OCI-LY7 (cell line): ENCODE data around the gene PIGM. TPM values are rescaled to one million over a fixed set of nuclear protein-coding genes. Genes with fewer than 3 reads are reported as not detected.

Experiments
- BruUV-seq: library from RNA; stranded (reverse); fragments of 400-500 nt; replicated peaks from 2 replicates; lab custom pipeline; 2021; lab: Mats Ljungman, UMichigan
- CTCF ChIA-PET: fragments of 300-600 bp; sonication (Branson Sonifier 250); formaldehyde crosslinking; loops from one replicate; lab custom pipeline; 2022; ENCODE audit warnings: antibody characterized with exemption; ENCODE audit not compliant: unreplicated experiment; lab: Charles Lee
- POLR2A ChIA-PET: fragments of 300-600 bp; sonication (Branson Sonifier 250); formaldehyde crosslinking; loops from one replicate; lab custom pipeline; 2022; ENCODE audit warnings: antibody characterized with exemption; lab: Charles Lee
- DNase-seq: peaks from one replicate; pipeline ENCODE4 v3.0.0-alpha.2; 2015; ENCODE audit warnings: low spot score
- H2AFZ ChIP-seq: fragments of 200-600 bp; sonication (generic), shearing (Covaris generic); 2 replicates; pipeline ENCODE4 v1.6.1; 2014; ENCODE audit warnings: mild to moderate bottlenecking, antibody characterized with exemption, low read length, moderate library complexity
- H3K27ac ChIP-seq: fragments of 200-600 bp; sonication (generic); 2 replicates; pipeline ENCODE4 v1.5.1; 2014; ENCODE audit warnings: mixed run types, low read depth, mild to moderate bottlenecking, moderate library complexity, low read length, inconsistent platforms; ENCODE audit not compliant: poor library complexity, severe bottlenecking
- H3K36me3 ChIP-seq: fragments of 200-600 bp; sonication (generic); 2 replicates; pipeline ENCODE4 v1.6.1; 2014; ENCODE audit warnings: mild to moderate bottlenecking, antibody characterized with exemption, low read length, moderate library complexity, mixed read lengths; ENCODE audit not compliant: insufficient read depth
- H3K4me1 ChIP-seq: fragments of 200-600 bp; sonication (generic); 2 replicates; pipeline ENCODE4 v1.5.1; 2014; ENCODE audit warnings: mild to moderate bottlenecking, low read length; ENCODE audit not compliant: insufficient read depth, poor library complexity, severe bottlenecking
- H3K4me2 ChIP-seq: fragments of 200-600 bp; sonication (generic); 2 replicates; pipeline ENCODE4 v1.6.1; 2014; ENCODE audit warnings: mild to moderate bottlenecking, low read length
- H3K4me3 ChIP-seq: fragments of 200-600 bp; sonication (generic); 2 replicates; pipeline ENCODE4 v1.5.1; 2014; ENCODE audit warnings: mild to moderate bottlenecking, low read depth, low read length; ENCODE audit not compliant: poor library complexity, severe bottlenecking
- H3K79me2 ChIP-seq: fragments of 200-600 bp; sonication (generic); 2 replicates; pipeline ENCODE4 v1.6.1; 2016; ENCODE audit warnings: low read depth, mild to moderate bottlenecking, low read length, moderate library complexity, mixed read lengths; ENCODE audit not compliant: insufficient read depth
- H3K9me2 ChIP-seq: fragments of 200-600 bp; sonication (generic); 2 replicates; pipeline ENCODE4 v1.6.1; 2016; ENCODE audit warnings: mild to moderate bottlenecking, low read length, mixed read lengths; ENCODE audit not compliant: insufficient read depth
- H3K9me3 ChIP-seq: fragments of 200-600 bp; sonication (generic); 2 replicates; pipeline ENCODE4 v1.6.1; 2014; ENCODE audit warnings: mild to moderate bottlenecking, mixed run types, low read length, mixed read lengths
- H4K20me1 ChIP-seq: fragments of 200-600 bp; sonication (generic); 2 replicates; pipeline ENCODE4 v1.6.1; 2014; ENCODE audit warnings: mild to moderate bottlenecking, antibody characterized with exemption, low read length, moderate library complexity, mixed read lengths; ENCODE audit not compliant: insufficient read depth
- EZH2phosphoT487 ChIP-seq: fragments of 200-600 bp; sonication (generic); IDR thresholded peaks from 2 replicates; pipeline ENCODE4 v1.6.1; 2018; ENCODE audit warnings: low read depth, borderline replicate concordance, mild to moderate bottlenecking, mixed run types, antibody characterized with exemption, low read length, moderate library complexity, mixed read lengths
- intact Hi-C: fragments of 100-400 bp; cut with micrococcal nuclease; formaldehyde crosslinking; loops from one replicate; pipeline ENCODE4 v1.10.0; 2022; ENCODE audit not compliant: unreplicated experiment
- total RNA-seq, 2 experiments: library from RNA; depleted of rRNA in 1 of 2; stranded (reverse); fragments of >200 nt in 1 of 2; shearing (Covaris generic) in 1 of 2; gene quantifications; 2 replicates each; pipeline ENCODE4 v1.2.3, GENCODE V29; 2014 to 2022
- TF ChIP-seq, protein P1 (sequence below): fragments of 200-600 bp; sonication (generic); conservative IDR thresholded peaks from 2 replicates; pipeline ENCODE4 v1.5.1; 2014; ENCODE audit warnings: mild to moderate bottlenecking, antibody characterized with exemption, low read length, moderate library complexity, mixed read lengths

The PIGM gene
- total RNA-seq, 2 experiments from 2014 or later: 4.2 to 5.1 TPM

DNA sequence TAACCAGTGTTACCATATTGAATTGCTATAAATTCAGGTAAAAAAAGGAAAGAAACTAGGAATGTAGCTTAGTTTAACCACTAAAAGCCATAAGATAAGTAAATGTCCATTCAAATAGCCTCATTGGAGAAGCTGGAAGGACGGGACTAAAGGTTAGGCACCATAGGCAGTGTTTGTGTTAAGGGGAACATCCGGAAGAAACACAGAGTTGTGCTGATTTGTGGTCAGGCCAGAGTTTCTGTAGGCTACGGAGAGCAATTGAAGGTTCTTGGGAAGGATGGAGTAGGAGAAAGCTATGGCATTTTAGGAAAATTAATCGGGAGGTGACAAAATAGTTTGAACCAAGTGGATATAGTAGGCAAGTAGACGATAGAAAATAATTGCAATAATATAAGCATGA lies 39.5 kb upstream of the PIGM start:
- H3K9me2 ChIP-seq: no peaks in the 10 kb centered on the region
- H2AFZ ChIP-seq: no peak overlapping the region
- no peaks in the 10 kb centered on the region for H3K36me3 ChIP-seq
- BruUV-seq: no TSS peak
- H3K79me2 ChIP-seq: no peaks in the 10 kb centered on the region
- intact Hi-C loops: no loop called here
- peaks cover 17% of the 10 kb centered on the region for H3K4me1 ChIP-seq
- no peak for DNase-seq
- ChIA-PET POLR2A (no interaction called here), CTCF (interaction anchor here (0.5 kb wide), 1 partner anchor 416 kb away, joined by 3 read pairs; no protein-coding TSS in a partner anchor)
- H3K4me2 ChIP-seq: no peak overlapping the region
- H3K9me3 ChIP-seq: no peaks in the 10 kb centered on the region
- TF ChIP-seq EZH2phosphoT487: no peak
- TF ChIP-seq, protein P1, sequence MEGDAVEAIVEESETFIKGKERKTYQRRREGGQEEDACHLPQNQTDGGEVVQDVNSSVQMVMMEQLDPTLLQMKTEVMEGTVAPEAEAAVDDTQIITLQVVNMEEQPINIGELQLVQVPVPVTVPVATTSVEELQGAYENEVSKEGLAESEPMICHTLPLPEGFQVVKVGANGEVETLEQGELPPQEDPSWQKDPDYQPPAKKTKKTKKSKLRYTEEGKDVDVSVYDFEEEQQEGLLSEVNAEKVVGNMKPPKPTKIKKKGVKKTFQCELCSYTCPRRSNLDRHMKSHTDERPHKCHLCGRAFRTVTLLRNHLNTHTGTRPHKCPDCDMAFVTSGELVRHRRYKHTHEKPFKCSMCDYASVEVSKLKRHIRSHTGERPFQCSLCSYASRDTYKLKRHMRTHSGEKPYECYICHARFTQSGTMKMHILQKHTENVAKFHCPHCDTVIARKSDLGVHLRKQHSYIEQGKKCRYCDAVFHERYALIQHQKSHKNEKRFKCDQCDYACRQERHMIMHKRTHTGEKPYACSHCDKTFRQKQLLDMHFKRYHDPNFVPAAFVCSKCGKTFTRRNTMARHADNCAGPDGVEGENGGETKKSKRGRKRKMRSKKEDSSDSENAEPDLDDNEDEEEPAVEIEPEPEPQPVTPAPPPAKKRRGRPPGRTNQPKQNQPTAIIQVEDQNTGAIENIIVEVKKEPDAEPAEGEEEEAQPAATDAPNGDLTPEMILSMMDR: no peak
- H3K27ac ChIP-seq: no peak overlapping the region
- H4K20me1 ChIP-seq: no peaks in the 10 kb centered on the region
- no peak overlapping the region for H3K4me3 ChIP-seq

DNA sequence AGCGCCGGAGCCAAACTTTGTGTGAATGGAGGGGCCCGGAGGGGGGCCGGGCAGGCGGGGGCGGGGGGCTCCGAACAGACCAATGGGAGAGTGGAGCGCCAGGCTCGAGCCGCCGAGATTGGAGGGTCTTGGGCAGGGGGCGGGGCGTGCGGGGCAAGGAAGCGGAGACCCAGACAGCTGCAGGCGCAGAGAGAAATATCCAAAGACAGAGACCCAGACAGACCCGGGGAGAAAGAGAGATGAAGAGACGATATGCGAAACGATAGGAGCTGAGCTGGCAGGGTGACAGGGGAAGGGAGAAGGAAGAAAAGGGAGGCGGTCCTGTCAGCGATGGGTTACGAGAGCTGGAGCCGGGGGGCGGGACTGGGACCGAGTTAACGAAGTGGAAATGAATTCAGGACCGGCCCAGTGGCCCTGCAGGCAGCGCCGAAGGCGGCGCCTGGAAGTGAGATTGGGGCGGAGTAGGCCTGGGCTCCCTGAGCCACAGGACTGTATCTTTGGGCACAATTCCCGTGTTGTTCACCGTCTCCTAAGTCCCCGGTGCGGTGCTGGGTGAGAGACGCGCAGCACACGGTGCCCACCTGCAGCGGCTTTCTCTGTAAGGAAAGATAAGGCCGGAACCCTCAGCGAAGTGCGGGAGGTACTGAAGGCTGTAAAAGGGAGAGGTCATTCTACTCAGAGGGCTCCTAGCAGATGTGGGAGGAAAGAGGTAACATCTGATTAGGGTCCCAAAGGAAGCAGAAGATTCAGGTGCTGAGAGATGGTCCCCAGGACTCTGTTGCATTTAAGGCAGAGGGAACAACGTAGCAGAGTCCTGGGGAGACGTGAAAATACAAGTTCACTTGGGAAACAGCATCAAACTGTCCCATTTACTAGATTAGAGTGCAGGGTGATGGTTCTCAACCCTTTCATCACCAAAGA lies 38.7 kb upstream of the PIGM start:
- TF ChIP-seq, protein P1: no peak
- TF ChIP-seq EZH2phosphoT487: no peak
- peak overlapping the region; percentile 70 for H3K4me3 ChIP-seq
- intact Hi-C loops: no loop called here
- H3K4me1 ChIP-seq: peaks cover 17% of the 10 kb centered on the region
- no peak overlapping the region for H3K27ac ChIP-seq
- peak overlapping the region; percentile 82 for H3K4me2 ChIP-seq
- no peaks in the 10 kb centered on the region for H3K36me3 ChIP-seq
- no TSS peak for BruUV-seq
- no peaks in the 10 kb centered on the region for H3K9me2 ChIP-seq
- H3K79me2 ChIP-seq: no peaks in the 10 kb centered on the region
- DNase-seq: peak; percentile 84
- H4K20me1 ChIP-seq: no peaks in the 10 kb centered on the region
- peak overlapping the region; percentile 84 for H2AFZ ChIP-seq
- CTCF ChIA-PET: interaction anchor here (0.7 to 1.0 kb wide), 2 partner anchors 8 to 23 kb away, joined by 3 to 6 read pairs; no protein-coding TSS in a partner anchor
- POLR2A ChIA-PET: no interaction called here
- H3K9me3 ChIP-seq: no peaks in the 10 kb centered on the region
